ENCODE results near the gene FARP1. TPM values are rescaled to one million over a fixed set of nuclear protein-coding genes. Genes with fewer than 3 reads are reported as not detected.

Gene FARP1
- total and polyA plus RNA-seq, 2 of the 13 experiments (the other 11 are each of a cell fraction or from before 2014, with no cell fraction given) = 70.6 to 126 TPM

GRCh38 chr13:98123176-98123575 lies 19.7 kb upstream of the FARP1 start:
- no peak for ATAC-seq
- 100% methylated on average over 1 of the region's 1 CpG for WGBS (ENCODE audit: low lambda C conversion rate)
- in situ Hi-C loops (cut with HindIII; ENCODE audit: extremely low pct_ligation_motif_present, low pct_unique_long_range_greater_than_20kb) = no loop called here
- Histone ChIP-seq H3K4me1 (ENCODE audit: insufficient read depth, low read length) (peaks cover 39% of the 10 kb centered on the region), H3K4me3 (replicated peaks in 1 of 3; ENCODE audit: insufficient read depth in 1 of 3, low read depth in 2 of 3, low read length in 3 of 3) (no peak overlapping the region), H3K4me2 (ENCODE audit: low read depth, low read length) (no peak overlapping the region), H3K9ac (ENCODE audit: insufficient read depth, low read depth, low read length) (no peak overlapping the region), H3K27ac (ENCODE audit: extremely low read length, insufficient read depth, low read length) (no peak overlapping the region), H3K36me3 (replicated peaks in 1 of 2; ENCODE audit: control insufficient read depth in 1 of 2, insufficient read depth in 2 of 2, low read length in 2 of 2) (no peaks in the 10 kb centered on the region), H3K27me3 (ENCODE audit: control insufficient read depth in 1 of 2, insufficient read depth in 2 of 2, low read length in 2 of 2) (no peaks in the 10 kb centered on the region), H3K9me3 (ENCODE audit: low read length) (peaks cover 9% of the 10 kb centered on the region; the same call in 1 of the 2 replicates), H2AFZ (ENCODE audit: low read length) (no peak overlapping the region), H4K20me1 (ENCODE audit: insufficient read depth, low read length) (no peaks in the 10 kb centered on the region), H3K79me2 (ENCODE audit: insufficient read depth, low read length) (no peaks in the 10 kb centered on the region)
- POLR2A ChIA-PET = no interaction called here
- intact Hi-C loops (cut with micrococcal nuclease; ENCODE audit: unreplicated experiment) = no loop called here
- CTCF ChIA-PET (ENCODE audit: low intra/inter-chr PET ratio, low total read pairs) = no interaction called here
- no peak for TF ChIP-seq ZNF776 (CRISPR knock-in tag; IDR thresholded peaks at IDR 0.05)
- TF ChIP-seq ZNF264 (CRISPR knock-in tag; IDR thresholded peaks at IDR 0.05) = peak; percentile 98
- no TSS peak for BruUV-seq (replicated peaks)
- DNase-seq (ENCODE audit: low spot score) = no peak
- FAIRE-seq = no peak

- ATAC-seq = no peak; the same call in 2 of the 3 replicates
- Histone ChIP-seq H3K4me3 (replicated peaks in 1 of 3; ENCODE audit: insufficient read depth in 1 of 3, low read depth in 2 of 3, low read length in 3 of 3) (no peak overlapping the region), H3K36me3 (replicated peaks in 1 of 2; ENCODE audit: control insufficient read depth in 1 of 2, insufficient read depth in 2 of 2, low read length in 2 of 2) (no peaks in the 10 kb centered on the region), H2AFZ (ENCODE audit: low read length) (no peak overlapping the region), H3K9ac (ENCODE audit: insufficient read depth, low read depth, low read length) (no peak overlapping the region), H3K79me2 (ENCODE audit: insufficient read depth, low read length) (no peaks in the 10 kb centered on the region), H3K4me1 (ENCODE audit: insufficient read depth, low read length) (peaks cover 15% of the 10 kb centered on the region), H3K4me2 (ENCODE audit: low read depth, low read length) (no peak overlapping the region), H3K9me3 (ENCODE audit: low read length) (no peaks in the 10 kb centered on the region), H3K27me3 (ENCODE audit: control insufficient read depth in 1 of 2, insufficient read depth in 2 of 2, low read length in 2 of 2) (peaks cover 1 to 10% of the 10 kb centered on the region in 2 experiments; a peak in 4 of 5 replicates), H4K20me1 (ENCODE audit: insufficient read depth, low read length) (no peaks in the 10 kb centered on the region), H3K27ac (ENCODE audit: extremely low read length, insufficient read depth, low read length) (no peak overlapping the region)
- intact Hi-C loops (cut with micrococcal nuclease; ENCODE audit: unreplicated experiment) (no loop called here), in situ Hi-C loops (cut with HindIII; ENCODE audit: extremely low pct_ligation_motif_present, low pct_unique_long_range_greater_than_20kb) (no loop called here)
- DNase-seq (ENCODE audit: low spot score) = no peak
- BruUV-seq (replicated peaks) = no TSS peak
- FAIRE-seq = no peak
- ChIA-PET POLR2A (no interaction called here), CTCF (ENCODE audit: low intra/inter-chr PET ratio, low total read pairs) (no interaction called here)
- WGBS (ENCODE audit: low lambda C conversion rate) = 55% methylated on average over 5 of the region's 5 CpGs
- no peak for TF ChIP-seq ZNF652 (CRISPR knock-in tag; IDR thresholded peaks at IDR 0.05; ENCODE audit: borderline replicate concordance, low read depth)
- TF ChIP-seq MAFF (IDR thresholded peaks at IDR 0.05; ENCODE audit: low read depth, low read length) = 0 out of 2 replicates have a peak, but pooled peaks have one; percentile 2
- no peak for TF ChIP-seq SRSF1 (optimal IDR thresholded peaks at IDR 0.05; ENCODE audit: low read depth, low read length)
Measured at GRCh38 chr13:98129059-98129746, 13.7 kb upstream of the FARP1 start.

Measured in HepG2 (cell line).